ENCODE data around the gene PRDM16.

DNA sequence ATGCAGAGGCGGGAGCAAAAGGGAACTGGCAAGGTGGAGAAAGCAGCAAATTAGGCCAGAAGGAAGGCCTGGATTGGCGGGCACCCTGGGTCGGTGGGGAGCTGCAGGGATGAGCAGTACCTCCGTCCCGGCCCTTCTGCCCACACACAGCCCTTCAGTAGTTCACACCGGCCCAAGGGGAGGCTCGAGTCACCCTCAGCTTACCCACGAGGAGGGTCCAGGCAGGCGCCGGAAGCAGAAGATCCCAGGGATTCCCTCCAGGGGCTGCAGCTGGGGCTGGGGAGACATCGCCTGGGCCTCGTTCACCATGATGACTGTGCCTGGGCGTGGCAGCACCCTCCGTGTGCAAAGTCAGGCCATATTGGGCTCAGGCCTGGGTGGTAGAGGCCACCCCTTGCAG is 190.0 kb downstream of the PRDM16 start:
- TF ChIP-seq POLR2AphosphoS5 (IDR thresholded peaks at IDR 0.05; ENCODE audit: low read depth, low read length) (no peak), SIN3A (IDR thresholded peaks at IDR 0.05; ENCODE audit: borderline replicate concordance, insufficient read depth, low read depth, low read length) (no peak), TCF7L2 (IDR thresholded peaks at IDR 0.05; ENCODE audit: low read depth, low read length) (no peak)
- TF ChIP-seq, protein P1, sequence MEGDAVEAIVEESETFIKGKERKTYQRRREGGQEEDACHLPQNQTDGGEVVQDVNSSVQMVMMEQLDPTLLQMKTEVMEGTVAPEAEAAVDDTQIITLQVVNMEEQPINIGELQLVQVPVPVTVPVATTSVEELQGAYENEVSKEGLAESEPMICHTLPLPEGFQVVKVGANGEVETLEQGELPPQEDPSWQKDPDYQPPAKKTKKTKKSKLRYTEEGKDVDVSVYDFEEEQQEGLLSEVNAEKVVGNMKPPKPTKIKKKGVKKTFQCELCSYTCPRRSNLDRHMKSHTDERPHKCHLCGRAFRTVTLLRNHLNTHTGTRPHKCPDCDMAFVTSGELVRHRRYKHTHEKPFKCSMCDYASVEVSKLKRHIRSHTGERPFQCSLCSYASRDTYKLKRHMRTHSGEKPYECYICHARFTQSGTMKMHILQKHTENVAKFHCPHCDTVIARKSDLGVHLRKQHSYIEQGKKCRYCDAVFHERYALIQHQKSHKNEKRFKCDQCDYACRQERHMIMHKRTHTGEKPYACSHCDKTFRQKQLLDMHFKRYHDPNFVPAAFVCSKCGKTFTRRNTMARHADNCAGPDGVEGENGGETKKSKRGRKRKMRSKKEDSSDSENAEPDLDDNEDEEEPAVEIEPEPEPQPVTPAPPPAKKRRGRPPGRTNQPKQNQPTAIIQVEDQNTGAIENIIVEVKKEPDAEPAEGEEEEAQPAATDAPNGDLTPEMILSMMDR (IDR thresholded peaks at IDR 0.05) = no peak
- TF ChIP-seq, protein P2, sequence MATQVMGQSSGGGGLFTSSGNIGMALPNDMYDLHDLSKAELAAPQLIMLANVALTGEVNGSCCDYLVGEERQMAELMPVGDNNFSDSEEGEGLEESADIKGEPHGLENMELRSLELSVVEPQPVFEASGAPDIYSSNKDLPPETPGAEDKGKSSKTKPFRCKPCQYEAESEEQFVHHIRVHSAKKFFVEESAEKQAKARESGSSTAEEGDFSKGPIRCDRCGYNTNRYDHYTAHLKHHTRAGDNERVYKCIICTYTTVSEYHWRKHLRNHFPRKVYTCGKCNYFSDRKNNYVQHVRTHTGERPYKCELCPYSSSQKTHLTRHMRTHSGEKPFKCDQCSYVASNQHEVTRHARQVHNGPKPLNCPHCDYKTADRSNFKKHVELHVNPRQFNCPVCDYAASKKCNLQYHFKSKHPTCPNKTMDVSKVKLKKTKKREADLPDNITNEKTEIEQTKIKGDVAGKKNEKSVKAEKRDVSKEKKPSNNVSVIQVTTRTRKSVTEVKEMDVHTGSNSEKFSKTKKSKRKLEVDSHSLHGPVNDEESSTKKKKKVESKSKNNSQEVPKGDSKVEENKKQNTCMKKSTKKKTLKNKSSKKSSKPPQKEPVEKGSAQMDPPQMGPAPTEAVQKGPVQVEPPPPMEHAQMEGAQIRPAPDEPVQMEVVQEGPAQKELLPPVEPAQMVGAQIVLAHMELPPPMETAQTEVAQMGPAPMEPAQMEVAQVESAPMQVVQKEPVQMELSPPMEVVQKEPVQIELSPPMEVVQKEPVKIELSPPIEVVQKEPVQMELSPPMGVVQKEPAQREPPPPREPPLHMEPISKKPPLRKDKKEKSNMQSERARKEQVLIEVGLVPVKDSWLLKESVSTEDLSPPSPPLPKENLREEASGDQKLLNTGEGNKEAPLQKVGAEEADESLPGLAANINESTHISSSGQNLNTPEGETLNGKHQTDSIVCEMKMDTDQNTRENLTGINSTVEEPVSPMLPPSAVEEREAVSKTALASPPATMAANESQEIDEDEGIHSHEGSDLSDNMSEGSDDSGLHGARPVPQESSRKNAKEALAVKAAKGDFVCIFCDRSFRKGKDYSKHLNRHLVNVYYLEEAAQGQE (IDR thresholded peaks at IDR 0.05; ENCODE audit: insufficient read depth in 1 of 2, low read depth in 2 of 2, low read length in 1 of 2) = no peak
